ENCODE data around the gene MAL. TPM values are rescaled to one million over a fixed set of nuclear protein-coding genes. Genes with fewer than 3 reads are reported as not detected.
A peak's percentile ranks its signal among the peaks of the same experiment; 100 is the strongest.

MAL gene
- total and polyA plus RNA-seq, 8 donors, result 0.25 to 1.9 (median 0.81) TPM; not detected in 1

GRCh38 chr2:95024371-95024770 lies 1.1 kb upstream of the MAL start:
- ATAC-seq, result no peak
- TF ChIP-seq, protein P1, sequence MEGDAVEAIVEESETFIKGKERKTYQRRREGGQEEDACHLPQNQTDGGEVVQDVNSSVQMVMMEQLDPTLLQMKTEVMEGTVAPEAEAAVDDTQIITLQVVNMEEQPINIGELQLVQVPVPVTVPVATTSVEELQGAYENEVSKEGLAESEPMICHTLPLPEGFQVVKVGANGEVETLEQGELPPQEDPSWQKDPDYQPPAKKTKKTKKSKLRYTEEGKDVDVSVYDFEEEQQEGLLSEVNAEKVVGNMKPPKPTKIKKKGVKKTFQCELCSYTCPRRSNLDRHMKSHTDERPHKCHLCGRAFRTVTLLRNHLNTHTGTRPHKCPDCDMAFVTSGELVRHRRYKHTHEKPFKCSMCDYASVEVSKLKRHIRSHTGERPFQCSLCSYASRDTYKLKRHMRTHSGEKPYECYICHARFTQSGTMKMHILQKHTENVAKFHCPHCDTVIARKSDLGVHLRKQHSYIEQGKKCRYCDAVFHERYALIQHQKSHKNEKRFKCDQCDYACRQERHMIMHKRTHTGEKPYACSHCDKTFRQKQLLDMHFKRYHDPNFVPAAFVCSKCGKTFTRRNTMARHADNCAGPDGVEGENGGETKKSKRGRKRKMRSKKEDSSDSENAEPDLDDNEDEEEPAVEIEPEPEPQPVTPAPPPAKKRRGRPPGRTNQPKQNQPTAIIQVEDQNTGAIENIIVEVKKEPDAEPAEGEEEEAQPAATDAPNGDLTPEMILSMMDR (IDR thresholded peaks at IDR 0.05), result no peak
- WGBS, 2 donors, result 71 to 85% methylated on average over 11 of the region's 11 CpGs
- intact Hi-C loops (cut with DNase I), result loop anchor here in 1 of 3 donors (10.0 kb wide), 1 partner anchor 90 kb away; no protein-coding TSS in a partner anchor
- Histone ChIP-seq H3K36me3 (no peaks in the 10 kb centered on the region), H3K4me1 (peaks cover 0 to 4% (median 0%) of the 10 kb centered on the region in 3 donors), H3K27ac (no peak overlapping the region), H3K4me3 (no peak overlapping the region), H3K9me3 (no peaks in the 10 kb centered on the region), H3K27me3 (peaks cover 0 to 13% (median 5%) of the 10 kb centered on the region in 4 donors)
- no peak for DNase-seq
- FAIRE-seq, result no peak

GRCh38 chr2:95024960-95025405 lies 525 bp upstream of the MAL start:
- H3K36me3 ChIP-seq, result no peaks in the 10 kb centered on the region
- no peak for DNase-seq
- FAIRE-seq, result no peak
- H3K9me3 ChIP-seq, result no peaks in the 10 kb centered on the region
- TF ChIP-seq, protein P1 (IDR thresholded peaks at IDR 0.05), result no peak
- ATAC-seq, result no peak
- WGBS, 2 donors, result 16 to 23% methylated on average over 30 of the region's 30 CpGs
- H3K27me3 ChIP-seq, result peaks cover 0 to 13% (median 5%) of the 10 kb centered on the region in 4 donors
- H3K4me1 ChIP-seq, result peaks cover 0 to 4% (median 0%) of the 10 kb centered on the region in 3 donors
- no peak overlapping the region for H3K27ac ChIP-seq
- intact Hi-C loops (cut with DNase I), result loop anchor here in 1 of 3 donors (10.0 kb wide), 1 partner anchor 90 kb away; no protein-coding TSS in a partner anchor
- H3K4me3 ChIP-seq, result peak overlapping the region in 1 of 4 donors; percentile 36

DNA sequence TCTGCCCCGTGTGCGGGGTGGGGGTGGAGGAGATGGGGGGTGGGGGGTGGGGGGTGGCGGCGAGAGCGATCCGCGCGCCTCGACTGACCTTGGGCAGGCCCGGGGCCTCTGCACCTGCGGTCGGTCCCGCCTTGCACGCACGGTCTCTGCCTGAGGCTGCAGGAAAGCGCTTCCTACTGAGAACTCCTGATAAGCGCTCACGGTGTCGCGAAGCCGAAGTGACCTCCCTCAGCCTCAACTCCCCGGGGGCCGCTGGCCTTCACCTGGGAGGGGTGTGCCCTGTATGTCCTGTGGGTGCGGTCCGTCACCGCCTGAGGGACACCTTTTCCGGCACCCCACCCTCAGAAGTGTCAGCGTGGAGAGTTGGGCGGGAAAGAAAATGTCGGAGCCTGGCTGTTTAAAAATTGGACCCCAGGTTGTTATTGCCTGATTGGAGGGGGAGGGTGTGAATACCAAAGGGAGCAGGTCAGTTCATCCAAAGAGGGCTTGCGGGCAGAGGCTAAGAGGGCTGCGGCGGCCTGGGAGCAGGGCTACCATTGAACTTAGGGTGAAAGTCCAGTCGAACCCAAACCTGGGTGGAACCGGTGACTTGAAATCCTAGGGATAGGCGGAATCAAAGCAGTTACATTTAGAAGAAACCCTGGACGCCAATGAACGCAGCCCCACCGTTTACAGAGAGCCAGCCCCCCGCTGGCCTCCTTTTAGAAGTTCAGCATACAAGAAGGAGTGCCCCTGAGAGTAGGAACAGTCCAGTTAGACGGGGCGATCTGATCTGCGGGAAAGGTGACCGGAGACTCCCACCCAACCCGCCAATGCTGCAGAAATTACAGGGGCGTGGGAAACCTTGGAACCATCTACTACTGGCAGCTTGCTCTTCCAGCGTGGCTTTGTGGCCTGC lies 1.2 kb downstream of the MAL start:
- ATAC-seq (peak in 2 of 4 donors; percentile 38 to 48), FAIRE-seq (no peak), DNase-seq (no peak)
- Histone ChIP-seq H3K4me1 (peaks cover 0 to 4% (median 0%) of the 10 kb centered on the region in 3 donors), H3K4me3 (peak overlapping the region in 2 of 4 donors; percentile 20 to 36), H3K36me3 (no peaks in the 10 kb centered on the region), H3K27ac (no peak overlapping the region), H3K9me3 (no peaks in the 10 kb centered on the region), H3K27me3 (peaks cover 0 to 13% (median 5%) of the 10 kb centered on the region in 4 donors)
- intact Hi-C loops (cut with DNase I), result loop anchor here in 1 of 3 donors (10.0 kb wide), 1 partner anchor 88 kb away; no protein-coding TSS in a partner anchor
- 17% methylated on average over 40 to 47 of the region's 47 CpGs for WGBS, 2 donors
- TF ChIP-seq, protein P1 (IDR thresholded peaks at IDR 0.05), result no peak

DNA sequence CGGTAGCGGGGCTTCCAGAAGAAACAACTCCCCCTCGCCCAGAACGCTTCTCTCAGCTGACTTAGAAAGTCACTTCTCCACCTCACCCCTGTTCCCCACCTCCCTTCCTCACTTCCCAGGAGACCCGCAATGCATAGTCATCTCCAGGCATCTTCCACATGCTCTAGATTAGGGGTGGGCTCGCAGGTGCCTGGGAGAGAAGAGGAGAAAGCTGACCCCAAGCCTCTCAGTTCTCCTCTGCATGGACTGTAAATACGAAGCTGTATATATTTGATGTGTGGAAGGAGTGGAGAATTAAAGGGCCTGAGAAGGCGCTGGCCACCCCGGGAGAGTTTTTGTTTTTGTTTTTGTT lies 1.8 kb downstream of the MAL start:
- DNase-seq (no peak), FAIRE-seq (no peak), ATAC-seq (no peak)
- H3K36me3 ChIP-seq, result no peaks in the 10 kb centered on the region
- H3K4me1 ChIP-seq, result peaks cover 0 to 4% (median 0%) of the 10 kb centered on the region in 3 donors
- TF ChIP-seq, protein P1 (IDR thresholded peaks at IDR 0.05), result no peak
- H3K9me3 ChIP-seq, result no peaks in the 10 kb centered on the region
- H3K27ac ChIP-seq, result no peak overlapping the region
- intact Hi-C loops (cut with DNase I), result loop anchor here in 1 of 3 donors (10.0 kb wide), 1 partner anchor 87 kb away; no protein-coding TSS in a partner anchor
- WGBS, 2 donors, result 46 to 53% methylated on average over 9 of the region's 9 CpGs
- H3K27me3 ChIP-seq, result peaks cover 0 to 13% (median 5%) of the 10 kb centered on the region in 4 donors
- H3K4me3 ChIP-seq, result no peak overlapping the region
